PC-9 (cell line): Measurements from ENCODE around the gene IL4I1. TPM values are rescaled to one million over a fixed set of nuclear protein-coding genes. Genes with fewer than 3 reads are reported as not detected.
A peak's percentile ranks its signal among the peaks of the same experiment; 100 is the strongest.

Source experiments
- BruUV-seq: library from RNA; stranded (reverse); fragments of 400-500 nt; replicated peaks from 2 replicates; lab custom pipeline; 2021; lab: Mats Ljungman, UMichigan
- CTCF ChIA-PET: fragments of 300-600 bp; sonication (Branson Sonifier 250); formaldehyde crosslinking; loops from one replicate; lab custom pipeline; 2022; ENCODE audit warnings: antibody characterized with exemption; lab: Charles Lee
- POLR2A ChIA-PET: fragments of 300-600 bp; sonication (Branson Sonifier 250); formaldehyde crosslinking; loops from one replicate; lab custom pipeline; 2022; ENCODE audit warnings: antibody characterized with exemption; ENCODE audit not compliant: unreplicated experiment; lab: Charles Lee
- DNase-seq, 2 experiments: peaks; one replicate each; pipeline versions ENCODE4 v3.0.0 to v3.0.0-alpha.2; 2015 to 2022; ENCODE audit warnings: mixed read lengths in 1 of 2
- H2AFZ ChIP-seq: fragments of 200-600 bp; sonication (generic); 2 replicates; pipeline ENCODE4 v1.8.1; 2017; ENCODE audit warnings: antibody characterized with exemption
- H3F3A ChIP-seq: fragments of 200-600 bp; sonication (generic); 2 replicates; pipeline ENCODE4 v1.8.1; 2017; ENCODE audit warnings: antibody characterized with exemption, mild to moderate bottlenecking, low read depth; ENCODE audit not compliant: insufficient read depth
- H3K27ac ChIP-seq: fragments of 200-600 bp; sonication (generic); 2 replicates; pipeline ENCODE4 v1.6.1; 2016; ENCODE audit warnings: mixed run types
- H3K27me3 ChIP-seq: fragments of 200-600 bp; sonication (generic); 2 replicates; pipeline ENCODE4 v1.6.1; 2016; ENCODE audit warnings: low read depth, mixed run types; ENCODE audit not compliant: insufficient read depth
- H3K36me3 ChIP-seq: fragments of 200-600 bp; sonication (generic); 2 replicates; pipeline ENCODE4 v1.6.1; 2016; ENCODE audit warnings: low read depth, mixed run types
- H3K4me1 ChIP-seq: fragments of 200-600 bp; sonication (generic); replicated peaks from 2 replicates; pipeline ENCODE4 v1.6.1; 2016; ENCODE audit warnings: mixed run types; ENCODE audit not compliant: insufficient read depth
- H3K4me2 ChIP-seq: fragments of 200-600 bp; sonication (generic); 2 replicates; pipeline ENCODE4 v1.6.1; 2017; ENCODE audit warnings: mixed run types
- H3K4me3 ChIP-seq: fragments of 200-600 bp; sonication (generic); 2 replicates; pipeline ENCODE4 v1.6.1; 2016; ENCODE audit warnings: mixed run types
- H3K79me2 ChIP-seq: fragments of 200-600 bp; sonication (generic); 2 replicates; pipeline ENCODE4 v1.6.1; 2017; ENCODE audit warnings: low read depth, mixed run types
- H3K9me2 ChIP-seq: fragments of 200-600 bp; sonication (generic); 2 replicates; pipeline ENCODE4 v1.8.1; 2017; ENCODE audit warnings: mild to moderate bottlenecking; ENCODE audit not compliant: insufficient read depth
- H3K9me3 ChIP-seq: fragments of 200-600 bp; sonication (generic); 2 replicates; pipeline ENCODE4 v1.8.1; 2016; ENCODE audit warnings: low read depth; ENCODE audit not compliant: insufficient read depth
- H4K20me1 ChIP-seq: fragments of 200-600 bp; sonication (generic); 2 replicates; pipeline ENCODE4 v1.8.1; 2017; ENCODE audit not compliant: insufficient read depth
- CTCF ChIP-seq: fragments of 200-600 bp; sonication (generic); conservative IDR thresholded peaks from 2 replicates; pipeline ENCODE4 v1.6.1; 2017; ENCODE audit warnings: mixed run types, antibody characterized with exemption, mild to moderate bottlenecking, moderate library complexity
- EZH2 ChIP-seq: fragments of 200-600 bp; sonication (generic); IDR thresholded peaks from 2 replicates; pipeline ENCODE4 v1.8.0; 2017; ENCODE audit warnings: antibody characterized with exemption, low read depth
- intact Hi-C: fragments of 100-400 bp; cut with micrococcal nuclease; formaldehyde crosslinking; loops from one replicate; pipeline ENCODE4 v1.10.0; 2022; ENCODE audit not compliant: unreplicated experiment
- total RNA-seq: library from RNA; stranded (reverse); gene quantifications from 2 replicates; pipeline ENCODE4 v1.2.3, GENCODE V29; 2021

Gene IL4I1
- total RNA-seq, 1 experiment from 2014 or later = not detected

- Histone ChIP-seq H3K79me2 (peaks cover 45% of the 10 kb centered on the region), H3K27me3 (no peaks in the 10 kb centered on the region), H2AFZ (peak overlapping the region; percentile 75), H3K4me2 (peak overlapping the region; percentile 87), H3K27ac (peak overlapping the region; percentile 92), H3K4me1 (peaks cover 21% of the 10 kb centered on the region), H3K4me3 (peak overlapping the region; percentile 79), H3K9me3 (no peaks in the 10 kb centered on the region), H3K9me2 (no peaks in the 10 kb centered on the region), H4K20me1 (peaks cover 31% of the 10 kb centered on the region), H3F3A (0 out of 2 replicates have a peak, but pooled peaks cover 17% of the 10 kb centered on the region), H3K36me3 (peaks cover 25% of the 10 kb centered on the region; the same call in 1 of the 2 replicates)
- BruUV-seq = no TSS peak
- intact Hi-C loops = loop anchor here (1.0 to 5.0 kb wide), 12 partner anchors 9 to 515 kb away; partner anchors contain the start of genes AP2A1, ATF5, DKKL1 and FUZ
- ChIA-PET CTCF (no interaction called here), POLR2A (interaction anchor here (0.7 kb wide), 1 partner anchor 238 kb away, joined by 7 read pairs; the partner anchor contains the start of gene RRAS)
- peak; percentile 92 to 98 for DNase-seq
- TF ChIP-seq CTCF (no peak), EZH2 (no peak)
Measured at GRCh38 chr19:49877879-49878743, 18.6 kb downstream of the IL4I1 start.

- Histone ChIP-seq H3K4me1 (peaks cover 21% of the 10 kb centered on the region), H3K4me3 (peak within 1 kb of the TSS; percentile 79), H2AFZ (peak within 1 kb of the TSS; percentile 86), H3K79me2 (peaks cover 48% of the 10 kb centered on the region), H3F3A (0 out of 2 replicates have a peak, but pooled peaks cover 17% of the 10 kb centered on the region), H3K9me3 (no peaks in the 10 kb centered on the region), H3K4me2 (peak within 1 kb of the TSS; percentile 95), H3K27ac (peak within 1 kb of the TSS; percentile 92), H3K9me2 (no peaks in the 10 kb centered on the region), H4K20me1 (peaks cover 32% of the 10 kb centered on the region), H3K36me3 (peaks cover 16% of the 10 kb centered on the region; the same call in 1 of the 2 replicates), H3K27me3 (no peaks in the 10 kb centered on the region)
- POLR2A ChIA-PET = interaction anchor here (0.6 to 0.7 kb wide), 2 partner anchors 237 to 381 kb away, joined by 5 to 7 read pairs; partner anchors contain the start of genes RPS11 and RRAS
- intact Hi-C loops = loop anchor here (1.0 to 5.0 kb wide), 12 partner anchors 8 to 514 kb away; partner anchors contain the start of genes AP2A1, ATF5, DKKL1 and FUZ
- no peak for TF ChIP-seq CTCF
- no peak for TF ChIP-seq EZH2
- CTCF ChIA-PET = no interaction called here
- peak; percentile 99 for DNase-seq
- BruUV-seq = TSS peak; percentile 38
Measured at GRCh38 chr19:49877020-49877878, 19.4 kb downstream of the IL4I1 start, which contains the start of the genes AKT1S1 and TBC1D17. TSS of gene AKT1S1 (minus strand) at chr19:49877355. CDS start at chr19:49873295, 4,060 bp downstream. TSS of gene TBC1D17 (plus strand) at chr19:49877702. CDS start at chr19:49877724, 22 bp downstream.
